GM12878 (cell line): ENCODE data around the gene CSTB. TPM values are rescaled to one million over a fixed set of nuclear protein-coding genes. Genes with fewer than 3 reads are reported as not detected.

ENCODE experiments used
- ATAC-seq: fragments of 200-7000 bp; cut with Tn5 transposase; 3 replicates; pipeline ENCODE4 v1.9.1; 2020; ENCODE audit warnings: mild to moderate bottlenecking, moderate library complexity
- BruUV-seq: library from RNA; stranded (reverse); fragments of 400-500 nt; replicated peaks from 2 replicates; lab custom pipeline; 2021; lab: Mats Ljungman, UMichigan
- CTCF ChIA-PET: fragments of 300-600 bp; sonication (Branson Sonifier 250); formaldehyde crosslinking; extraction: SDS; loops from one replicate; lab custom pipeline; 2021; ENCODE audit warnings: inconsistent platforms; lab: Yijun Ruan, JAX
- POLR2A ChIA-PET: fragments of 350-600 bp; formaldehyde crosslinking; extraction: SDS; loops from one replicate; lab custom pipeline; 2021; ENCODE audit warnings: inconsistent platforms; lab: Charles Lee
- RAD21 ChIA-PET: fragments of 300-600 bp; sonication (Branson Sonifier 250); formaldehyde crosslinking; loops from one replicate; lab custom pipeline; 2023; ENCODE audit warnings: antibody characterized with exemption; ENCODE audit not compliant: unreplicated experiment; lab: Charles Lee
- SMC1A ChIA-PET: fragments of 300-600 bp; sonication (Branson Sonifier 250); formaldehyde crosslinking; loops from one replicate; lab custom pipeline; 2023; ENCODE audit not compliant: unreplicated experiment, uncharacterized antibody; lab: Charles Lee
- DNase-seq: peaks from one replicate; pipeline ENCODE4 v3.0.0-alpha.2; 2011; ENCODE audit warnings: low read depth, low spot score
- FAIRE-seq: peaks from 3 replicates; lab custom pipeline; 2011; peaks lifted over from hg19 to GRCh38; lab: Jason Lieb, UNC
- H2AFZ ChIP-seq: 2 replicates; pipeline ENCODE4 v1.6.0; 2011; ENCODE audit warnings: low read depth, low read length, control low read depth; ENCODE audit not compliant: control insufficient read depth
- H3K27ac ChIP-seq: 2 replicates; pipeline ENCODE4 v1.5.1; 2011; ENCODE audit warnings: control low read depth; ENCODE audit not compliant: control insufficient read depth, insufficient read depth
- H3K27me3 ChIP-seq, 2 experiments: replicated peaks in 1 of 2; 2 replicates each; pipeline versions ENCODE4 v1.6.0 to v1.6.1; 2011; ENCODE audit warnings: low read length in 1 of 2; ENCODE audit not compliant: control insufficient read depth in 2 of 2, insufficient read depth in 2 of 2
- H3K36me3 ChIP-seq, 2 experiments: 2 replicates each; pipeline ENCODE4 v1.5.1; 2011; ENCODE audit warnings: low read length in 1 of 2; ENCODE audit not compliant: control insufficient read depth in 2 of 2, insufficient read depth in 2 of 2
- H3K4me1 ChIP-seq: 2 replicates; pipeline ENCODE4 v1.6.1; 2011; ENCODE audit warnings: mild to moderate bottlenecking, low read length, moderate library complexity, mixed read lengths; ENCODE audit not compliant: control insufficient read depth, insufficient read depth
- H3K4me2 ChIP-seq: 2 replicates; pipeline ENCODE4 v1.6.0; 2011; ENCODE audit warnings: control low read depth; ENCODE audit not compliant: control insufficient read depth, insufficient read depth
- H3K4me3 ChIP-seq: fragments of 200-600 bp; sonication (generic); 2 replicates; pipeline ENCODE4 v1.5.1; 2016
- H3K79me2 ChIP-seq: 2 replicates; pipeline ENCODE4 v1.6.0; 2011; ENCODE audit warnings: low read length; ENCODE audit not compliant: control insufficient read depth, insufficient read depth
- H3K9ac ChIP-seq: 2 replicates; pipeline ENCODE4 v1.8.0; 2011; ENCODE audit warnings: low read length, control low read depth, mixed read lengths; ENCODE audit not compliant: control insufficient read depth, insufficient read depth
- H3K9me3 ChIP-seq: replicated peaks from 3 replicates; pipeline ENCODE4 v1.5.1; 2011; ENCODE audit warnings: mild to moderate bottlenecking, low read length; ENCODE audit not compliant: control insufficient read depth, insufficient read depth
- H4K20me1 ChIP-seq: 2 replicates; pipeline ENCODE4 v1.6.0; 2011; ENCODE audit not compliant: control insufficient read depth, insufficient read depth
- CEBPZ ChIP-seq: fragments of 150-350 bp; IDR thresholded peaks from 2 replicates; pipeline ENCODE4 v1.6.1; 2016; ENCODE audit warnings: low read depth, low read length
- IKZF2 ChIP-seq, 2 experiments: fragments of 450-650 bp; IDR thresholded peaks; 2 replicates each; pipeline ENCODE4 v1.6.1; 2017; ENCODE audit warnings: mild to moderate bottlenecking in 2 of 2, moderate library complexity in 2 of 2
- POLR2A ChIP-seq: IDR thresholded peaks from 2 replicates; pipeline ENCODE4 v1.6.1; 2011; ENCODE audit warnings: low read depth, mild to moderate bottlenecking, low read length
- POLR2AphosphoS5 ChIP-seq: IDR thresholded peaks from 2 replicates; pipeline ENCODE4 v1.6.1; 2011; ENCODE audit warnings: mild to moderate bottlenecking, low read length, inconsistent platforms
- SREBF2 ChIP-seq: IDR thresholded peaks from 2 replicates; pipeline ENCODE4 v1.6.1; 2012; ENCODE audit warnings: mild to moderate bottlenecking, low read length
- ZBTB33 ChIP-seq: fragments of 450-650 bp; IDR thresholded peaks from 2 replicates; pipeline ENCODE4 v1.6.1; 2017; ENCODE audit warnings: mild to moderate bottlenecking
- WGBS: methylation state at CpG from one replicate; pipeline ENCODE4 v1.1.6; 2016; ENCODE audit warnings: low lambda C conversion rate; ENCODE audit not compliant: insufficient replicate concordance, insufficient coverage; ENCODE audit errors: missing lambda C conversion rate; 5-methylcytosine and 5-hydroxymethylcytosine counted together
- in situ Hi-C: fragments of 300-500 bp; cut with MboI; formaldehyde crosslinking; loops from 9 replicates; pipeline ENCODE4 v1.14.3; 2018; ENCODE audit warnings: mixed read lengths
- intact Hi-C: fragments of 100-400 bp; cut with micrococcal nuclease; formaldehyde crosslinking; loops from one replicate; pipeline ENCODE4 v1.14.2; 2022; ENCODE audit not compliant: unreplicated experiment
- polyA plus RNA-seq, 11 experiments: library from polyadenylated mRNA; depleted of rRNA in 4 of 11; unstranded in 6 of 11; stranded (reverse) in 5 of 11; fragments of >200 nt; fragmentation: Nextera tagmentation in 4 of 11; fragmentation: Illumina TruSeq in 1 of 11; extraction: Ambion mirVana in 4 of 11; extraction: Trizol in 1 of 11; gene quantifications; 1 replicate in 1 of 11; 2 replicates in 10 of 11; pipeline versions ENCODE4 v1.2.1 to v1.2.3, GENCODE V29; 2011 to 2016; ENCODE audit warnings: inconsistent platforms in 2 of 11, missing spikeins in 2 of 11, low read depth in 1 of 11
- total RNA-seq, 4 experiments: library from RNA; depleted of rRNA in 3 of 4; stranded (reverse); fragments of >200 nt in 3 of 4; fragmentation: Illumina TruSeq in 1 of 4; extraction: Trizol in 1 of 4; gene quantifications; 2 replicates each; pipeline versions ENCODE4 v1.2.1 to v1.2.3, GENCODE V29; 2013 to 2021

The CSTB gene
- total and polyA plus RNA-seq, 10 of the 15 experiments (the other 5 are each of a cell fraction or from before 2014, with no cell fraction given) = 12.5 to 82.7 (median 41.9) TPM

GRCh38 chr21:43800124-43800523 is 24.0 kb upstream of the CSTB start:
- no peak overlapping the region for H3K27ac ChIP-seq
- peaks cover 29 to 69% of the 10 kb centered on the region in 2 experiments for H3K36me3 ChIP-seq
- H3K27me3 ChIP-seq = no peaks in the 10 kb centered on the region
- peaks cover 13% of the 10 kb centered on the region for H3K4me1 ChIP-seq
- H3K79me2 ChIP-seq = no peaks in the 10 kb centered on the region; the same call in 1 of the 2 replicates
- FAIRE-seq (no peak), DNase-seq (no peak), ATAC-seq (no peak)
- 0 out of 2 replicates have a peak, but pooled peaks have one; percentile 16 for TF ChIP-seq POLR2AphosphoS5
- no peak for TF ChIP-seq IKZF2 (IDR thresholded peaks at IDR 0.05)
- TF ChIP-seq SREBF2 = no peak
- WGBS = 99% methylated on average over 17 of the region's 17 CpGs
- intact Hi-C loops = no loop called here
- RAD21 ChIA-PET = no interaction called here
- H3K9me3 ChIP-seq = no peaks in the 10 kb centered on the region
- SMC1A ChIA-PET = no interaction called here
- POLR2A ChIA-PET = no interaction called here
- H3K4me2 ChIP-seq = no peak overlapping the region
- H3K9ac ChIP-seq = no peak overlapping the region
- H4K20me1 ChIP-seq = no peaks in the 10 kb centered on the region
- in situ Hi-C loops = no loop called here
- CTCF ChIA-PET = interaction anchor here (1.0 kb wide), 1 partner anchor 10 kb away, joined by 4 read pairs; no protein-coding TSS in a partner anchor
- no TSS peak for BruUV-seq
- H3K4me3 ChIP-seq = no peak overlapping the region
- no peak overlapping the region for H2AFZ ChIP-seq

- no peaks in the 10 kb centered on the region for H3K9me3 ChIP-seq
- in situ Hi-C loops (no loop called here), intact Hi-C loops (no loop called here)
- no peak for ATAC-seq
- SMC1A ChIA-PET = interaction anchor here (1.2 kb wide), 1 partner anchor 9 kb away, joined by 4 read pairs; the partner anchor contains the start of gene RRP1
- H3K4me2 ChIP-seq = no peak overlapping the region
- peaks cover 6% of the 10 kb centered on the region for H3K4me1 ChIP-seq
- H3K27ac ChIP-seq = no peak overlapping the region
- DNase-seq = no peak
- WGBS = 96% methylated on average over 12 of the region's 19 CpGs
- POLR2A ChIA-PET = no interaction called here
- H3K79me2 ChIP-seq = no peaks in the 10 kb centered on the region; the same call in 1 of the 2 replicates
- no peak for FAIRE-seq
- CTCF ChIA-PET = interaction anchor here (1.0 kb wide), 1 partner anchor 9 kb away, joined by 3 read pairs; no protein-coding TSS in a partner anchor
- RAD21 ChIA-PET = no interaction called here
- H3K9ac ChIP-seq = no peak overlapping the region
- peaks cover 31 to 68% of the 10 kb centered on the region in 2 experiments for H3K36me3 ChIP-seq
- no peaks in the 10 kb centered on the region for H3K27me3 ChIP-seq
- no TSS peak for BruUV-seq
- no peaks in the 10 kb centered on the region for H4K20me1 ChIP-seq
- no peak overlapping the region for H2AFZ ChIP-seq
- TF ChIP-seq CEBPZ (no peak), ZBTB33 (no peak), POLR2A (peak; percentile 55; the same call in 1 of the 2 replicates)
- no peak overlapping the region for H3K4me3 ChIP-seq
Measured at GRCh38 chr21:43799301-43799840, 23.3 kb upstream of the CSTB start.
